Omental fat pad (tissue), 4 donors: ENCODE measurements around the gene SRSF7. TPM values are rescaled to one million over a fixed set of nuclear protein-coding genes. Genes with fewer than 3 reads are reported as not detected.
"Not testable (repeated sequence)": the region's sequence is repeated elsewhere in the genome, so short reads cannot be mapped to it uniquely, and the experiment has no call there.

Experiments
- ATAC-seq: fragments of 150-250 bp; one replicate; pipeline ENCODE4 v1.9.1; 2016; ENCODE audit warnings: mild to moderate bottlenecking, moderate library complexity; ENCODE audit not compliant: low FRiP score
- DNase-seq: peaks from one replicate; pipeline ENCODE4 v3.0.0-alpha.2; 2019; ENCODE audit warnings: low spot score
- CTCF ChIP-seq, 3 donors: fragments of 450-650 bp; IDR thresholded peaks; one replicate each; pipeline ENCODE4 v1.5.1; 2016 to 2017; ENCODE audit warnings: antibody characterized with exemption in 3 of 3, mild to moderate bottlenecking in 3 of 3, moderate library complexity in 2 of 3
- total RNA-seq, 4 donors: library from RNA; depleted of rRNA; stranded (reverse); fragments of >200 nt; gene quantifications; one replicate each; pipeline ENCODE4 v1.1.0, GENCODE V29; 2016

The SRSF7 gene
- total RNA-seq, 4 donors from 2014 or later: 105 to 234 (median 129) TPM

- no peak for DNase-seq
- ATAC-seq: no peak
- TF ChIP-seq CTCF (IDR thresholded peaks at IDR 0.05): peak in 1 of 3 donors; percentile 34
Observed at GRCh38 chr2:38740851-38741731, 10.1 kb downstream of the SRSF7 start.

DNA sequence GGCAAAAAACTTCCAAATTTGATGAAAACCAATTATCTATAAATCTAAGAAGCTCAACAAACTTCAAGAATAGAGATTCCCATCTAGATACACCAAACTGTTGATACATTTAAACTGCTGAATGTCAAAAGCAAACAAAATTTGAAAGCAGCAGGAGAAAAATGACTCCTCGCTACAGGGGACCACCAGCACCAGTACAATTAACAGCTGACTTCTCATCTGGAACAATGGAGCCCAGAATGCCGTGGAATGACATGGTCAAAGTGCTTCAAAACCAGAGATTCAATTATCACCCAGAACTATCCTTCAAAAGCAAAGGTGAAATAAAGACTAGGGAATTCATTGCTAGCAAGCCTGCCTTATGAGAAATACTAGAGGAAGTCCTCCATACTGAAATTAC lies 11.6 kb downstream of the SRSF7 start:
- ATAC-seq: no peak
- no peak for DNase-seq
- no peak for TF ChIP-seq CTCF (IDR thresholded peaks at IDR 0.05)

DNA sequence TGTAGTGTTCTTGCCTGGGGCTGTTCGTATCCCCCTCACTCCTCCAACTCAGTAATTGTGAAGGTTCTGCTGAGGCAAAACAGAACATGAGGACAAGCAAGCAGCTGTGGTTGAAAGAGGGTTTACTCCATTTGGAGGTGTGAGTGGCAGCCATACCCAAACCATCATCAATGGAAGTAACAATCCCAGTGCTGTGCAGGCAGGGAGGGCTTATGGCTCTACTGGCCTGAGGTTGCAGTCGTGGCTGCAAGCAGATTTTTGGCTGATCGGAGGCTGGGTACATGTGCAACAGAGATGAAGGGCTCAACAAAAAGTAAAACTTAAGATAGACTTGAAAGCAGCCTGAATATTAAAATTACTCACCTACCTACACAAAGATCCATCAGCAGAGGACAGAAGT lies 13.2 kb downstream of the SRSF7 start:
- no peak for DNase-seq
- TF ChIP-seq CTCF (IDR thresholded peaks at IDR 0.05): no peak
- no peak for ATAC-seq

- not testable (repeated sequence) for DNase-seq, ATAC-seq
Observed at GRCh38 chr2:38737000-38737698, 14.0 kb downstream of the SRSF7 start.

DNA sequence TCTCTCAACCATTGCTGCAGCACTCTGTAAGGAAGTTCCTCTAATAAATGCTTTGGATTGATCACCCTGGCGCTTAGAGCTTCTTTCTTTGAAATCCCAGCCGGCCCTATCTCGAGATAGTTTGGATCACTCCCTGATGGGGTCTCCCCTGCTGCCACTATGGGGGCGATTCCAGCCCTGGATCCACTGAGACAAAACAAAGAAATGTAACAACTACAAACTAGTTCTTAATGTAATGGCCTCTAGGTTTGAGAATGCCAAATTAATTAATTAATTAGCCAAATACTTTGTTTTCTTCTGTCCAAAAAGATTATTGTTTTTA lies 15.2 kb downstream of the SRSF7 start:
- TF ChIP-seq CTCF (IDR thresholded peaks at IDR 0.05): no peak
- DNase-seq (no peak), ATAC-seq (no peak)

DNA sequence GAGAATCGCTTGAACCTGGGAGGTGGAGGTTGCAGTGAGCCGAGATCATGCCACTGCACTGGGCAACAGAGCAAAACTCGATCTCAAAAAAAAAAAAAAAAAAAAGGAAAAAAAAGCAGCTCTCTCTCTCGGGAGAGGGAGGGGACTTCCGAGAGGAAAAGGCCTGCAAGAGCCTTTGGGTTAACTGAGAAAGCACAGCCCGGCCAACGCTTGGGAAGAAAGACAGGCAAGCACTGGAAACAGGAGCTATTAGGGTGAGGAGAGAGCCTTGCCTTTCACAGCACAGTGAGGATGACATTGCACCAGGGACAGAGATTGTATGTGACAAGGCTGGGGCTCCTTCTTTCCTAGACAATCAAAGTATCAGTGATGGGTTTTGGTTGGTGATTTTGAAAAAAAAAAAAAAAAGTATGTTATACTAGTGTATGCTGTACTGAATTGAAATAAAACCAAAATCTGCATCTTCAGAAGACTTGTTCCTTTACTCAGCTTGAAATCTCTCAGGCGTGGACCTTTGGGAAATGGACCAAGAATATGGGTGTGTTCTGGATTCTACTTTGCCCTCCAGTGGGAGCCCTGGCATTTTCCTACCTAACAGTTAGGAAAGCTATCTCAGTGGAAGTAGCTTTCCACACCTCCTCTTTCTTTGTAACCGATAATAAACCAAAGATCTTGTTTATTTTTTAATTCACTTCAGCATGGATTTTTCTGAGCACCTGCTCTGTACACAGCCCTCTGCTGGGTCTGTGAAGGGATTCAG lies 16.7 kb downstream of the SRSF7 start:
- DNase-seq: no peak
- TF ChIP-seq CTCF (IDR thresholded peaks at IDR 0.05): no peak
- no peak for ATAC-seq

- ATAC-seq: no peak
- DNase-seq: no peak
- no peak for TF ChIP-seq CTCF (IDR thresholded peaks at IDR 0.05)
Observed at GRCh38 chr2:38733300-38733971, 17.7 kb downstream of the SRSF7 start.
